Activated CD8-positive, alpha-beta memory T cell treated with anti-CD3 and anti-CD28 coated beads, Interleukin-2, amount 10 ng/mL, durations not matched to agents 7 days and 5 days (primary cell): ENCODE results near the gene LGI2. TPM values are rescaled to one million over a fixed set of nuclear protein-coding genes. Genes with fewer than 3 reads are reported as not detected.
"Not testable (repeated sequence)": the region's sequence is repeated elsewhere in the genome, so short reads cannot be mapped to it uniquely, and the experiment has no call there.

Experiments used
- ATAC-seq: fragments of 150-1000 bp; cut with Tn5 transposase; one replicate; pipeline ENCODE4 v1.10.0; 2021; ENCODE audit warnings: moderate library complexity
- CTCF ChIA-PET: fragments of 350-600 bp; sonication (Branson Sonifier 250); formaldehyde crosslinking; loops from one replicate; lab custom pipeline; 2021; ENCODE audit warnings: antibody characterized with exemption; lab: Charles Lee
- DNase-seq: peaks from one replicate; pipeline ENCODE4 v3.0.0-alpha.2; 2020
- H3K27ac Mint-ChIP-seq: one replicate; pipeline ENCODE4 v1.8.0; 2021; ENCODE audit warnings: mild to moderate bottlenecking, mixed read lengths
- H3K27me3 Mint-ChIP-seq: one replicate; pipeline ENCODE4 v1.8.0; 2021; ENCODE audit warnings: mixed read lengths
- H3K36me3 Mint-ChIP-seq: one replicate; pipeline ENCODE4 v1.8.0; 2021; ENCODE audit warnings: mild to moderate bottlenecking, mixed read lengths
- H3K4me1 Mint-ChIP-seq: one replicate; pipeline ENCODE4 v1.8.0; 2021; ENCODE audit warnings: mixed read lengths
- H3K4me3 Mint-ChIP-seq: one replicate; pipeline ENCODE4 v1.8.0; 2021; ENCODE audit warnings: mild to moderate bottlenecking, moderate library complexity, mixed read lengths
- H3K9me3 Mint-ChIP-seq: one replicate; pipeline ENCODE4 v1.8.0; 2022; ENCODE audit warnings: low read depth, mixed read lengths
- total RNA-seq, 2 experiments: library from RNA; stranded (reverse); gene quantifications; one replicate each; pipeline ENCODE4 v1.2.3, GENCODE V29; 2021

LGI2 gene
- total RNA-seq, 2 experiments from 2014 or later = not detected

GRCh38 chr4:25029479-25030276 is 1.1 kb downstream of the LGI2 start:
- H3K36me3 Mint-ChIP-seq = no peaks in the 10 kb centered on the region
- H3K27ac Mint-ChIP-seq = no peak overlapping the region
- H3K9me3 Mint-ChIP-seq = no peaks in the 10 kb centered on the region
- peaks cover 69% of the 10 kb centered on the region for H3K27me3 Mint-ChIP-seq
- CTCF ChIA-PET = no interaction called here
- DNase-seq (no peak), ATAC-seq (no peak)
- H3K4me3 Mint-ChIP-seq = no peak overlapping the region
- H3K4me1 Mint-ChIP-seq = no peaks in the 10 kb centered on the region

- Mint-ChIP-seq H3K9me3 (no peaks in the 10 kb centered on the region), H3K27ac (no peak overlapping the region), H3K36me3 (no peaks in the 10 kb centered on the region), H3K4me1 (no peaks in the 10 kb centered on the region), H3K27me3 (peaks cover 65% of the 10 kb centered on the region), H3K4me3 (no peak overlapping the region)
- CTCF ChIA-PET = no interaction called here
- ATAC-seq = no peak
- no peak for DNase-seq
Observed at GRCh38 chr4:25028851-25029250, 1.9 kb downstream of the LGI2 start.

- H3K4me3 Mint-ChIP-seq = no peak overlapping the region
- DNase-seq (no peak), ATAC-seq (no peak)
- H3K4me1 Mint-ChIP-seq = no peaks in the 10 kb centered on the region
- CTCF ChIA-PET = no interaction called here
- no peak overlapping the region for H3K27ac Mint-ChIP-seq
- H3K36me3 Mint-ChIP-seq = no peaks in the 10 kb centered on the region
- peaks cover 30% of the 10 kb centered on the region for H3K27me3 Mint-ChIP-seq
- no peaks in the 10 kb centered on the region for H3K9me3 Mint-ChIP-seq
Observed at GRCh38 chr4:25022766-25023165, 8.0 kb downstream of the LGI2 start.

GRCh38 chr4:25021216-25021615 is 9.5 kb downstream of the LGI2 start:
- CTCF ChIA-PET = interaction anchor here (0.7 to 1.2 kb wide), 3 partner anchors 15 to 264 kb away, joined by 3 to 4 read pairs (median 4); no protein-coding TSS in a partner anchor

GRCh38 chr4:25020236-25020635 is 10.5 kb downstream of the LGI2 start:
- Mint-ChIP-seq H3K4me3 (no peak overlapping the region), H3K9me3 (no peaks in the 10 kb centered on the region), H3K27ac (no peak overlapping the region), H3K4me1 (no peaks in the 10 kb centered on the region), H3K27me3 (peaks cover 23% of the 10 kb centered on the region), H3K36me3 (no peaks in the 10 kb centered on the region)
- no peak for ATAC-seq
- no peak for DNase-seq
- CTCF ChIA-PET = no interaction called here

More at GRCh38 chr4:25021216-25021615, 9.5 kb downstream of the LGI2 start:
- Mint-ChIP-seq H3K27me3 (peaks cover 23% of the 10 kb centered on the region), H3K4me3 (no peak overlapping the region), H3K4me1 (no peaks in the 10 kb centered on the region), H3K36me3 (no peaks in the 10 kb centered on the region), H3K9me3 (no peaks in the 10 kb centered on the region), H3K27ac (no peak overlapping the region)
- DNase-seq (no peak), ATAC-seq (no peak)

- CTCF ChIA-PET = no interaction called here
- H3K9me3 Mint-ChIP-seq = no peaks in the 10 kb centered on the region
- no peak for ATAC-seq
- H3K36me3 Mint-ChIP-seq = no peaks in the 10 kb centered on the region
- H3K4me1 Mint-ChIP-seq = no peaks in the 10 kb centered on the region
- H3K27me3 Mint-ChIP-seq = peaks cover 25% of the 10 kb centered on the region
- H3K27ac Mint-ChIP-seq = no peak overlapping the region
- H3K4me3 Mint-ChIP-seq = no peak overlapping the region
- no peak for DNase-seq
Observed at GRCh38 chr4:25019501-25019900, 11.2 kb downstream of the LGI2 start.

GRCh38 chr4:25015012-25015411 is 15.7 kb downstream of the LGI2 start:
- CTCF ChIA-PET = no interaction called here
- Mint-ChIP-seq H3K27me3 (peaks cover 15% of the 10 kb centered on the region), H3K27ac (no peak overlapping the region), H3K36me3 (no peaks in the 10 kb centered on the region), H3K9me3 (no peaks in the 10 kb centered on the region), H3K4me1 (no peaks in the 10 kb centered on the region), H3K4me3 (no peak overlapping the region)
- DNase-seq (no peak), ATAC-seq (no peak)

GRCh38 chr4:25014662-25014983 is 16.1 kb downstream of the LGI2 start:
- H3K4me3 Mint-ChIP-seq, ATAC-seq, CTCF ChIA-PET: not testable (repeated sequence)

GRCh38 chr4:25013756-25014661 is 16.7 kb downstream of the LGI2 start:
- ATAC-seq (no peak), DNase-seq (no peak)
- peaks cover 10% of the 10 kb centered on the region for H3K27me3 Mint-ChIP-seq
- CTCF ChIA-PET = no interaction called here
- no peak overlapping the region for H3K27ac Mint-ChIP-seq
- no peak overlapping the region for H3K4me3 Mint-ChIP-seq
- H3K4me1 Mint-ChIP-seq = no peaks in the 10 kb centered on the region
- H3K9me3 Mint-ChIP-seq = no peaks in the 10 kb centered on the region
- no peaks in the 10 kb centered on the region for H3K36me3 Mint-ChIP-seq

More at GRCh38 chr4:25014662-25014983, 16.1 kb downstream of the LGI2 start:
- not testable (repeated sequence) for H3K36me3 Mint-ChIP-seq, DNase-seq, H3K27ac Mint-ChIP-seq, H3K4me1 Mint-ChIP-seq, H3K9me3 Mint-ChIP-seq
- peaks cover 13% of the 10 kb centered on the region for H3K27me3 Mint-ChIP-seq

GRCh38 chr4:25012655-25013054 is 18.1 kb downstream of the LGI2 start:
- ATAC-seq (no peak), DNase-seq (no peak)
- Mint-ChIP-seq H3K9me3 (no peaks in the 10 kb centered on the region), H3K4me1 (no peaks in the 10 kb centered on the region), H3K4me3 (no peak overlapping the region), H3K27me3 (peaks cover 10% of the 10 kb centered on the region), H3K36me3 (no peaks in the 10 kb centered on the region), H3K27ac (no peak overlapping the region)
- CTCF ChIA-PET = interaction anchor here (0.6 kb wide), 1 partner anchor 9 kb away, joined by 3 read pairs; no protein-coding TSS in a partner anchor

- Mint-ChIP-seq H3K4me3 (no peak overlapping the region), H3K9me3 (no peaks in the 10 kb centered on the region), H3K27ac (no peak overlapping the region), H3K36me3 (no peaks in the 10 kb centered on the region), H3K4me1 (no peaks in the 10 kb centered on the region), H3K27me3 (peaks cover 5% of the 10 kb centered on the region)
- CTCF ChIA-PET = no interaction called here
- DNase-seq (no peak), ATAC-seq (no peak)
Observed at GRCh38 chr4:25011135-25011866, 19.4 kb downstream of the LGI2 start.

GRCh38 chr4:25007598-25007997 is 23.1 kb downstream of the LGI2 start:
- Mint-ChIP-seq H3K27ac (no peak overlapping the region), H3K36me3 (no peaks in the 10 kb centered on the region), H3K27me3 (no peaks in the 10 kb centered on the region), H3K4me1 (no peaks in the 10 kb centered on the region), H3K9me3 (no peaks in the 10 kb centered on the region), H3K4me3 (no peak overlapping the region)
- CTCF ChIA-PET = no interaction called here
- DNase-seq = no peak
- no peak for ATAC-seq

GRCh38 chr4:25002681-25003080 is 28.1 kb downstream of the LGI2 start:
- H3K9me3 Mint-ChIP-seq = no peaks in the 10 kb centered on the region
- H3K4me1 Mint-ChIP-seq = no peaks in the 10 kb centered on the region
- CTCF ChIA-PET = no interaction called here
- no peak for ATAC-seq
- DNase-seq = no peak
- no peak overlapping the region for H3K4me3 Mint-ChIP-seq
- H3K27ac Mint-ChIP-seq = no peak overlapping the region
- no peaks in the 10 kb centered on the region for H3K36me3 Mint-ChIP-seq
- H3K27me3 Mint-ChIP-seq = peaks cover 11% of the 10 kb centered on the region
